ENCODE measurements around the gene TMEFF2. TPM values are rescaled to one million over a fixed set of nuclear protein-coding genes. Genes with fewer than 3 reads are reported as not detected.

Gene TMEFF2
- total and polyA plus RNA-seq, 2 experiments from 2014 or later: 1.7 to 2.2 TPM

- no peaks in the 10 kb centered on the region for H3K4me1 ChIP-seq (ENCODE audit: insufficient read depth)
- no peaks in the 10 kb centered on the region for H3K9me2 ChIP-seq (ENCODE audit: insufficient read depth)
- no peaks in the 10 kb centered on the region for H3K27me3 ChIP-seq (ENCODE audit: insufficient read depth)
- Mint-ChIP-seq H3K36me3 (ENCODE audit: low read depth) (no peaks in the 10 kb centered on the region), H3K9me3 (no peaks in the 10 kb centered on the region), H3K4me3 (no peak overlapping the region), H3K27ac (no peak overlapping the region; the same call in 1 of the 2 replicates), H3K27me3 (ENCODE audit: insufficient read depth, low read depth, poor library complexity) (peaks cover 1% of the 10 kb centered on the region), H3K4me1 (peaks cover 30% of the 10 kb centered on the region)
- no peak overlapping the region for H3K27ac ChIP-seq (ENCODE audit: low read depth)
- H2AFZ ChIP-seq: no peak overlapping the region
- no peaks in the 10 kb centered on the region for H4K20me1 ChIP-seq (replicated peaks; ENCODE audit: insufficient read depth)
- H3F3A ChIP-seq (replicated peaks; ENCODE audit: low read depth): no peaks in the 10 kb centered on the region
- TF ChIP-seq CTCF (conservative IDR thresholded peaks at IDR 0.05; ENCODE audit: low read depth in 2 of 2): no peak
- no peak for TF ChIP-seq EZH2phosphoT487 (IDR thresholded peaks at IDR 0.05; ENCODE audit: unreplicated experiment)
- no peak for TF ChIP-seq JUNB (IDR thresholded peaks at IDR 0.05; ENCODE audit: unreplicated experiment)
- no peak for TF ChIP-seq REST (IDR thresholded peaks at IDR 0.05; ENCODE audit: unreplicated experiment)
- TF ChIP-seq ZNF331 (CRISPR knock-in tag; IDR thresholded peaks at IDR 0.05; ENCODE audit: low read depth): no peak
- no peak for TF ChIP-seq POLR2AphosphoS5 (IDR thresholded peaks at IDR 0.05; ENCODE audit: low read depth)
- no peak for TF ChIP-seq NANOG (IDR thresholded peaks at IDR 0.05; ENCODE audit: borderline replicate concordance)
- no peak for TF ChIP-seq ETS1 (IDR thresholded peaks at IDR 0.05)
- no peak for TF ChIP-seq ZNF114 (CRISPR knock-in tag; IDR thresholded peaks at IDR 0.05)
- no peak for TF ChIP-seq ZNF462 (CRISPR knock-in tag; IDR thresholded peaks at IDR 0.05)
- TF ChIP-seq EZH2 (IDR thresholded peaks at IDR 0.05; ENCODE audit: low read depth, unreplicated experiment): no peak
- no peak for TF ChIP-seq STAT1 (IDR thresholded peaks at IDR 0.05; ENCODE audit: unreplicated experiment)
- no peak overlapping the region for H3K4me2 ChIP-seq
- no peaks in the 10 kb centered on the region for H3K36me3 ChIP-seq (ENCODE audit: insufficient read depth)
- no peak overlapping the region for H3K4me3 ChIP-seq
- ATAC-seq (no peak), DNase-seq (ENCODE audit: low spot score) (no peak)
- H3K79me2 ChIP-seq (replicated peaks; ENCODE audit: insufficient read depth): no peaks in the 10 kb centered on the region
These were observed 183.5 kb downstream of the TMEFF2 start for GRCh38 chr2:192011196-192011595.
